A549 (cell line): ENCODE results near the gene GNB1. TPM values are rescaled to one million over a fixed set of nuclear protein-coding genes. Genes with fewer than 3 reads are reported as not detected.

ENCODE experiments used
- ATAC-seq, 2 experiments: fragments of 200-7000 bp in 1 of 2; fragments of >200 bp in 1 of 2; cut with Nextera tagmentation in 1 of 2; cut with Tn5 transposase in 1 of 2; 3 replicates each; pipeline versions ENCODE4 v1.8.0 to v1.9.1; 2018 to 2020; ENCODE audit warnings: mild to moderate bottlenecking in 1 of 2, moderate library complexity in 1 of 2
- CTCF ChIA-PET: fragments of 300-600 bp; sonication (Branson Sonifier 250); formaldehyde crosslinking; extraction: SDS; loops from one replicate; lab custom pipeline; 2021; ENCODE audit warnings: antibody characterized with exemption, inconsistent platforms; lab: Yijun Ruan, JAX
- POLR2A ChIA-PET: fragments of 350-600 bp; formaldehyde crosslinking; extraction: SDS; loops from one replicate; lab custom pipeline; 2021; ENCODE audit warnings: antibody characterized with exemption, inconsistent platforms; lab: Yijun Ruan, JAX
- DNase-seq, 2 experiments: peaks; one replicate each; pipeline versions ENCODE4 v3.0.0 to v3.0.0-alpha.2; 2011 to 2016; ENCODE audit warnings: low read depth in 1 of 2, low spot score in 1 of 2
- FAIRE-seq: peaks from 2 replicates; lab custom pipeline; 2011; peaks lifted over from hg19 to GRCh38; lab: Jason Lieb, UNC
- H3K27ac ChIP-seq, 2 experiments: fragments of >200 bp; sonication (Bioruptor Twin); formaldehyde crosslinking; 3 replicates each; pipeline ENCODE4 v1.5.1; 2016 to 2017
- H3K4me1 ChIP-seq: fragments of >200 bp; sonication (Bioruptor Twin); formaldehyde crosslinking; 3 replicates; pipeline ENCODE4 v1.6.1; 2016
- H3K4me2 ChIP-seq: fragments of >200 bp; sonication (Bioruptor Twin); formaldehyde crosslinking; 3 replicates; pipeline ENCODE4 v1.6.1; 2016
- H3K4me3 ChIP-seq: fragments of >200 bp; sonication (Bioruptor Twin); formaldehyde crosslinking; 3 replicates; pipeline ENCODE4 v1.5.1; 2016
- H3K9me3 ChIP-seq: fragments of >200 bp; sonication (Bioruptor Twin); formaldehyde crosslinking; 3 replicates; pipeline ENCODE4 v1.6.1; 2016
- BHLHE40 ChIP-seq: IDR thresholded peaks from 2 replicates; pipeline ENCODE4 v1.6.1; 2012; ENCODE audit warnings: low read depth, low read length, inconsistent platforms
- CHD2 ChIP-seq: fragments of 150-350 bp; IDR thresholded peaks from 2 replicates; pipeline ENCODE4 v1.6.1; 2014; ENCODE audit warnings: low read length; ENCODE audit not compliant: partially characterized antibody
- CTCF ChIP-seq: fragments of >200 bp; sonication (Bioruptor Twin); formaldehyde crosslinking; IDR thresholded peaks from 3 replicates; pipeline ENCODE4 v1.5.1; 2016
- EHMT2 ChIP-seq: fragments of 200-600 bp; sonication (generic); IDR thresholded peaks from 2 replicates; pipeline ENCODE4 v1.6.1; 2016; ENCODE audit warnings: antibody characterized with exemption, low read depth, mild to moderate bottlenecking, moderate library complexity
- EP300 ChIP-seq, 2 experiments: fragments of >200 bp; sonication (Bioruptor Twin); formaldehyde crosslinking; IDR thresholded peaks; 2 replicates in 1 of 2; 3 replicates in 1 of 2; pipeline ENCODE4 v1.6.1; 2016 to 2017
- FOSB ChIP-seq: fragments of 250-450 bp; sonication (Bioruptor Pico); IDR thresholded peaks from 2 replicates; pipeline ENCODE4 v1.5.0; 2020; ENCODE audit warnings: mild to moderate bottlenecking, moderate library complexity
- FOXS1 ChIP-seq: fragments of 250-450 bp; sonication (Bioruptor Pico); IDR thresholded peaks from 2 replicates; pipeline ENCODE4 v1.5.0; 2020; ENCODE audit warnings: mild to moderate bottlenecking, moderate library complexity
- GATA3 ChIP-seq: IDR thresholded peaks from 2 replicates; pipeline ENCODE4 v1.6.1; 2012; ENCODE audit warnings: borderline replicate concordance
- HDAC2 ChIP-seq: fragments of 200-600 bp; sonication (generic); IDR thresholded peaks from 2 replicates; pipeline ENCODE4 v1.6.1; 2016
- HOXA7 ChIP-seq: fragments of 250-450 bp; sonication (Bioruptor Pico); IDR thresholded peaks from 2 replicates; pipeline ENCODE4 v1.5.0; 2020; ENCODE audit warnings: mild to moderate bottlenecking, moderate library complexity
- JUN ChIP-seq, 2 experiments: fragments of >200 bp; sonication (Bioruptor Twin); formaldehyde crosslinking; IDR thresholded peaks; 2 replicates in 1 of 2; 3 replicates in 1 of 2; pipeline ENCODE4 v1.6.1; 2016 to 2017
- NR3C1 ChIP-seq: fragments of >200 bp; sonication (Bioruptor Twin); formaldehyde crosslinking; IDR thresholded peaks from 3 replicates; pipeline ENCODE4 v1.6.1; 2017
- POLR2A ChIP-seq: IDR thresholded peaks from 2 replicates; pipeline ENCODE4 v1.6.1; 2012; ENCODE audit warnings: mild to moderate bottlenecking, low read length
- POLR2AphosphoS2 ChIP-seq: conservative IDR thresholded peaks from 2 replicates; pipeline ENCODE4 v1.6.1; 2012; ENCODE audit warnings: low read length, improper control_type of control experiment, inconsistent platforms
- RARB ChIP-seq: fragments of 250-450 bp; sonication (Bioruptor Pico); IDR thresholded peaks from 2 replicates; pipeline ENCODE4 v1.8.0; 2021; ENCODE audit warnings: mild to moderate bottlenecking, moderate library complexity
- RFX5 ChIP-seq: fragments of 450-650 bp; IDR thresholded peaks from 2 replicates; pipeline ENCODE4 v1.7.1; 2014; ENCODE audit warnings: antibody characterized with exemption, mild to moderate bottlenecking, moderate library complexity
- RNF2 ChIP-seq: fragments of 200-600 bp; sonication (generic); IDR thresholded peaks from 2 replicates; pipeline ENCODE4 v1.6.1; 2016; ENCODE audit warnings: low read depth, mild to moderate bottlenecking, antibody characterized with exemption, moderate library complexity, borderline replicate concordance
- SREBF2 ChIP-seq: fragments of 450-650 bp; IDR thresholded peaks from 2 replicates; pipeline ENCODE4 v1.6.1; 2014; ENCODE audit warnings: mild to moderate bottlenecking, moderate library complexity
- TP53 ChIP-seq: fragments of 250-450 bp; sonication (Bioruptor Pico); IDR thresholded peaks from 2 replicates; pipeline ENCODE4 v1.5.0; 2021; ENCODE audit warnings: mild to moderate bottlenecking, moderate library complexity
- USF2 ChIP-seq: fragments of 450-650 bp; IDR thresholded peaks from 2 replicates; pipeline ENCODE4 v1.6.1; 2014; ENCODE audit warnings: antibody characterized with exemption
- ZNF302 ChIP-seq: fragments of 250-450 bp; sonication (Bioruptor Pico); IDR thresholded peaks from 2 replicates; pipeline ENCODE4 v1.9.0; 2021; ENCODE audit warnings: inconsistent platforms, mild to moderate bottlenecking, moderate library complexity
- ZSCAN20 ChIP-seq: fragments of 250-450 bp; sonication (Bioruptor Pico); IDR thresholded peaks from 2 replicates; pipeline ENCODE4 v1.8.0; 2022; ENCODE audit warnings: mild to moderate bottlenecking, moderate library complexity
- WGBS: methylation state at CpG from one replicate; pipeline ENCODE4 v1.1.6; 2017; ENCODE audit errors: missing lambda C conversion rate; 5-methylcytosine and 5-hydroxymethylcytosine counted together
- polyA plus RNA-seq, 4 experiments: library from polyadenylated mRNA; depleted of rRNA in 3 of 4; stranded (reverse); fragments of >200 nt; fragmentation: RNase III in 1 of 4; extraction: RNeasy Plus Mini Kit Qiagen cat#74134 plus additional on column Dnase treatment in 1 of 4; gene quantifications; 2 replicates in 3 of 4; 3 replicates in 1 of 4; pipeline ENCODE4 v1.2.3, GENCODE V29; 2011 to 2017
- TF ChIP-seq, protein P1 (sequence below): fragments of 150-350 bp; IDR thresholded peaks from 2 replicates; pipeline ENCODE4 v1.6.1; 2014; ENCODE audit warnings: low read depth, mild to moderate bottlenecking, low read length
- TF ChIP-seq, protein P2 (sequence below): fragments of 250-450 bp; sonication (Bioruptor Pico); IDR thresholded peaks from 2 replicates; pipeline ENCODE4 v1.5.0; 2020; ENCODE audit warnings: low read depth, mild to moderate bottlenecking, moderate library complexity

The GNB1 gene
- polyA plus RNA-seq, 2 of the 4 experiments (the other 2 are of a cell fraction), result 159 to 270 TPM

DNA sequence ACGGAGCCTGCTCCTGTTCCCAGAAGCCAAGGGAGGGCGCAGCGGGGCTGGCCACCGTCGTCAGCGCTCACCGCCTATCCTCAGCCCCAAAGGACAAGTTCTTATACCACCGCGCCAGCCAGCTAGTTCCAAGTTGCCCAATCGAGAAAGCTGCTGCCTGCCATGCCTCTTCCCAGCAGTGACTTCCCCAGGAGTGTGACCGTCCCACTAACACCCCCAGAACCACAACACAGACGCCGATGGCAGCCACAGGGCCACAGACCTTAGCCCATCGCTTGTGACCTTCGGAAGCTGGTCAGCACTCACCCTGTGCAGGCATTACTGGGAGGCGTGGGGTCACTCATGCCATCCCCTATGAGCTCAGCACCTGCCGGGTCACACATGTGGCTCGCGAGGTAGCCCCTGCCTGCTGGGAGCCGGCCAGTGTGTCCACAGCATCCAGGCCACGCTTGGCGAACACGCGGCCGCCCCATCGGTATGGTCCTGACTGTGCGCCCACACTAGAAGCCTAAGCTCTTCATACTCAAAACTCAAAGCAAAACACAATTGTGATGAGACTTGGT, 132.7 kb downstream of the GNB1 start:
- ATAC-seq (no peak), FAIRE-seq (no peak), DNase-seq (no peak)
- ChIA-PET CTCF (interaction anchor here (0.8 kb wide), 1 partner anchor 88 kb away, joined by 3 read pairs; no protein-coding TSS in a partner anchor), POLR2A (no interaction called here)
- Histone ChIP-seq H3K4me1 (peaks cover 25% of the 10 kb centered on the region), H3K27ac (peak overlapping the region; percentile 86 to 93), H3K4me2 (peak overlapping the region; percentile 73), H3K4me3 (no peak overlapping the region), H3K9me3 (no peaks in the 10 kb centered on the region)
- 97% methylated on average over 16 of the region's 27 CpGs for WGBS
- TF ChIP-seq POLR2A, result no peak
- TF ChIP-seq ZSCAN20 (CRISPR knock-in tag), result no peak
- no peak for TF ChIP-seq EP300 (IDR thresholded peaks at IDR 0.05)
- TF ChIP-seq HDAC2, result no peak
- no peak for TF ChIP-seq RNF2
- TF ChIP-seq POLR2AphosphoS2, result no peak
- TF ChIP-seq, protein P1, sequence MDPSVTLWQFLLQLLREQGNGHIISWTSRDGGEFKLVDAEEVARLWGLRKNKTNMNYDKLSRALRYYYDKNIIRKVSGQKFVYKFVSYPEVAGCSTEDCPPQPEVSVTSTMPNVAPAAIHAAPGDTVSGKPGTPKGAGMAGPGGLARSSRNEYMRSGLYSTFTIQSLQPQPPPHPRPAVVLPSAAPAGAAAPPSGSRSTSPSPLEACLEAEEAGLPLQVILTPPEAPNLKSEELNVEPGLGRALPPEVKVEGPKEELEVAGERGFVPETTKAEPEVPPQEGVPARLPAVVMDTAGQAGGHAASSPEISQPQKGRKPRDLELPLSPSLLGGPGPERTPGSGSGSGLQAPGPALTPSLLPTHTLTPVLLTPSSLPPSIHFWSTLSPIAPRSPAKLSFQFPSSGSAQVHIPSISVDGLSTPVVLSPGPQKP, result no peak
- no peak for TF ChIP-seq JUN (IDR thresholded peaks at IDR 0.05)
- no peak for TF ChIP-seq GATA3
- no peak for TF ChIP-seq CHD2
- TF ChIP-seq NR3C1, result no peak
- TF ChIP-seq RFX5, result no peak
- no peak for TF ChIP-seq BHLHE40
- TF ChIP-seq FOSB (CRISPR knock-in tag), result no peak
- TF ChIP-seq RARB (CRISPR knock-in tag), result no peak
- TF ChIP-seq, protein P2, sequence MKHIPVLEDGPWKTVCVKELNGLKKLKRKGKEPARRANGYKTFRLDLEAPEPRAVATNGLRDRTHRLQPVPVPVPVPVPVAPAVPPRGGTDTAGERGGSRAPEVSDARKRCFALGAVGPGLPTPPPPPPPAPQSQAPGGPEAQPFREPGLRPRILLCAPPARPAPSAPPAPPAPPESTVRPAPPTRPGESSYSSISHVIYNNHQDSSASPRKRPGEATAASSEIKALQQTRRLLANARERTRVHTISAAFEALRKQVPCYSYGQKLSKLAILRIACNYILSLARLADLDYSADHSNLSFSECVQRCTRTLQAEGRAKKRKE (CRISPR knock-in tag), result no peak
- no peak for TF ChIP-seq CTCF

DNA sequence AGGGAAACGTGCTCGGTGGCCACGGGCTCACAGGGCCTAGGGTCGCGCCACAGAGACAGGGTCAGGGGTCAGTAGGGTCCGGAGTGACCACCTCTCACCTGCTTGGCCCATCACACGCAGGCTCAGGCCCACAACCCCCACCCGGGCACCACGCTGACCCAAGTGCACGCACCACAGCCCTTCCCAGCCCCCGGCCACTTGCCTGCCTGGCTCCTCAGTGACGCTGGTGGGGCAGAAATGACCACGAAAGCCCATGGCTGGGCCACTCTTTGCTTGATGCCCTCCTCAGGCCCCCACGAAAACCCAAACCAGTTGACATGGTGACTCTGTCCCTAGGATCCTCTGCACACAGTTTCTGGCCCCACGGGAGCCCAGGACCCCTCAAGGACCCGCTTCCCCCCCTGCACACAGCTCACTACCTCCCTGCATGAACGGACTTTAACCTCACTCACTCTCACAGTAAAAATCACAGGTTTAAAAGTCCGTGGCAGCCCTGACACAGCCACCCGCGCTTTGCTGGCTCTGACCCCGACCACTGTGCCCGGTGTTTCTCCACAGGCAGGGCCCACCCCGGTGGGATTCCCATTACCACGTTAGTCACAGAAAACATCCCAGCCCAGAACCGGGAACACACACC, 133.3 kb downstream of the GNB1 start:
- TF ChIP-seq ZSCAN20 (CRISPR knock-in tag), result no peak
- 95% methylated on average over 15 of the region's 25 CpGs for WGBS
- DNase-seq (no peak), FAIRE-seq (no peak), ATAC-seq (no peak)
- Histone ChIP-seq H3K4me3 (no peak overlapping the region), H3K27ac (peak overlapping the region; percentile 86 to 93), H3K9me3 (no peaks in the 10 kb centered on the region), H3K4me2 (no peak overlapping the region; the same call in 2 of the 3 replicates), H3K4me1 (peaks cover 25% of the 10 kb centered on the region)
- CTCF ChIA-PET, result no interaction called here
- POLR2A ChIA-PET, result no interaction called here

DNA sequence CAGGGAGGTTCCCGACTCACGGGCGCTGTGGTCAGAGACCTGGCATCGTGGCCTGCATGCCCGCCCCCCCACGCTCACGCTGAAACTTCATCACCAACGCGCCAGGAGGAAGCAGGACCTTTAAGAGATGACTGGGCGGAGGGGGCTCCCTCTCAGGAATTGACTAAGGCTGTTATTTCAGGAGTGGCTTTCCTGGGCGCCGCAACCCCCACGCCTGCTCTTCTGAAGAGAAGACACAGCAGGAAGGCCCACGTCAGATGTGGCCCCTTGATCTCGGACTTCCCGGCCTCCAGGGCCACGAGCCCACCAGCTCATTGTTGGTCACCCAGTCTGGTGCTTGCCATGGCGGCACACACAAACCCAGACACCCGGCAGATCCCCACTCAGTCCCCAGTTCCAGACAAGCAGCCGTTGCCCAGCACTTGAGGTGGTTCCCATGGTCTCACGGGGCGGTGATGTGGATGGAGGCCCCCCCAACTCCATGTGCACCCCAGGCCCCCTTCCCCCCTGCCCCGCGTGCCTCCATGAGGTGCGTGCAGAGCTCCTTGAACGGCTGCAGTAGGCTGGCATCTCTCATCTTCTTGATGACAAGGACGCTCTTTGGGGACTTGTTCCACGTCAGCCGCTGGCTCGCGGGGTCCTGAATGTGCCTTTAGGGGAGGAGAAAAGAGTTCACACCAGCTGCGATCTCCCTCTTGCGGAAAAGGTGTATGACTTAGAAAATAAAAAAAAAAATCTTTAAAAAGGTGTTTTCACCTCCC, 134.0 kb downstream of the GNB1 start:
- H3K4me2 ChIP-seq, result no peak overlapping the region
- peaks cover 25% of the 10 kb centered on the region for H3K4me1 ChIP-seq
- no peak overlapping the region; a peak in 2 of 6 replicates for H3K27ac ChIP-seq
- POLR2A ChIA-PET, result no interaction called here
- CTCF ChIA-PET, result interaction anchor here (0.9 kb wide), 1 partner anchor 145 kb away, joined by 3 read pairs; no protein-coding TSS in a partner anchor
- H3K4me3 ChIP-seq, result no peak overlapping the region
- ATAC-seq, result no peak
- no peaks in the 10 kb centered on the region for H3K9me3 ChIP-seq
- WGBS, result 97% methylated on average over 16 of the region's 33 CpGs
- FAIRE-seq, result no peak
- no peak for DNase-seq
- TF ChIP-seq EP300 (IDR thresholded peaks at IDR 0.05) (no peak), USF2 (no peak), SREBF2 (no peak), CTCF (no peak), HOXA7 (CRISPR knock-in tag) (no peak), CHD2 (no peak), TP53 (no peak), FOXS1 (CRISPR knock-in tag) (no peak), EHMT2 (no peak), POLR2AphosphoS2 (no peak), ZNF302 (CRISPR knock-in tag) (no peak)
